OCI-LY7 (cell line): ENCODE results near the gene ST6GAL1. TPM values are rescaled to one million over a fixed set of nuclear protein-coding genes. Genes with fewer than 3 reads are reported as not detected.
"Not testable (repeated sequence)": the region's sequence is repeated elsewhere in the genome, so short reads cannot be mapped to it uniquely, and the experiment has no call there.

Experiments used
- BruUV-seq: library from RNA; stranded (reverse); fragments of 400-500 nt; replicated peaks from 2 replicates; lab custom pipeline; 2021; lab: Mats Ljungman, UMichigan
- CTCF ChIA-PET: fragments of 300-600 bp; sonication (Branson Sonifier 250); formaldehyde crosslinking; loops from one replicate; lab custom pipeline; 2022; ENCODE audit warnings: antibody characterized with exemption; ENCODE audit not compliant: unreplicated experiment; lab: Charles Lee
- POLR2A ChIA-PET: fragments of 300-600 bp; sonication (Branson Sonifier 250); formaldehyde crosslinking; loops from one replicate; lab custom pipeline; 2022; ENCODE audit warnings: antibody characterized with exemption; lab: Charles Lee
- DNase-seq: peaks from one replicate; pipeline ENCODE4 v3.0.0-alpha.2; 2015; ENCODE audit warnings: low spot score
- H2AFZ ChIP-seq: fragments of 200-600 bp; sonication (generic), shearing (Covaris generic); 2 replicates; pipeline ENCODE4 v1.6.1; 2014; ENCODE audit warnings: mild to moderate bottlenecking, antibody characterized with exemption, low read length, moderate library complexity
- H3K27ac ChIP-seq: fragments of 200-600 bp; sonication (generic); 2 replicates; pipeline ENCODE4 v1.5.1; 2014; ENCODE audit warnings: mixed run types, low read depth, mild to moderate bottlenecking, moderate library complexity, low read length, inconsistent platforms; ENCODE audit not compliant: poor library complexity, severe bottlenecking
- H3K36me3 ChIP-seq: fragments of 200-600 bp; sonication (generic); 2 replicates; pipeline ENCODE4 v1.6.1; 2014; ENCODE audit warnings: mild to moderate bottlenecking, antibody characterized with exemption, low read length, moderate library complexity, mixed read lengths; ENCODE audit not compliant: insufficient read depth
- H3K4me1 ChIP-seq: fragments of 200-600 bp; sonication (generic); 2 replicates; pipeline ENCODE4 v1.5.1; 2014; ENCODE audit warnings: mild to moderate bottlenecking, low read length; ENCODE audit not compliant: insufficient read depth, poor library complexity, severe bottlenecking
- H3K4me2 ChIP-seq: fragments of 200-600 bp; sonication (generic); 2 replicates; pipeline ENCODE4 v1.6.1; 2014; ENCODE audit warnings: mild to moderate bottlenecking, low read length
- H3K4me3 ChIP-seq: fragments of 200-600 bp; sonication (generic); 2 replicates; pipeline ENCODE4 v1.5.1; 2014; ENCODE audit warnings: mild to moderate bottlenecking, low read depth, low read length; ENCODE audit not compliant: poor library complexity, severe bottlenecking
- H3K79me2 ChIP-seq: fragments of 200-600 bp; sonication (generic); 2 replicates; pipeline ENCODE4 v1.6.1; 2016; ENCODE audit warnings: low read depth, mild to moderate bottlenecking, low read length, moderate library complexity, mixed read lengths; ENCODE audit not compliant: insufficient read depth
- H3K9me2 ChIP-seq: fragments of 200-600 bp; sonication (generic); 2 replicates; pipeline ENCODE4 v1.6.1; 2016; ENCODE audit warnings: mild to moderate bottlenecking, low read length, mixed read lengths; ENCODE audit not compliant: insufficient read depth
- H3K9me3 ChIP-seq: fragments of 200-600 bp; sonication (generic); 2 replicates; pipeline ENCODE4 v1.6.1; 2014; ENCODE audit warnings: mild to moderate bottlenecking, mixed run types, low read length, mixed read lengths
- H4K20me1 ChIP-seq: fragments of 200-600 bp; sonication (generic); 2 replicates; pipeline ENCODE4 v1.6.1; 2014; ENCODE audit warnings: mild to moderate bottlenecking, antibody characterized with exemption, low read length, moderate library complexity, mixed read lengths; ENCODE audit not compliant: insufficient read depth
- EZH2phosphoT487 ChIP-seq: fragments of 200-600 bp; sonication (generic); IDR thresholded peaks from 2 replicates; pipeline ENCODE4 v1.6.1; 2018; ENCODE audit warnings: low read depth, borderline replicate concordance, mild to moderate bottlenecking, mixed run types, antibody characterized with exemption, low read length, moderate library complexity, mixed read lengths
- intact Hi-C: fragments of 100-400 bp; cut with micrococcal nuclease; formaldehyde crosslinking; loops from one replicate; pipeline ENCODE4 v1.10.0; 2022; ENCODE audit not compliant: unreplicated experiment
- total RNA-seq, 2 experiments: library from RNA; depleted of rRNA in 1 of 2; stranded (reverse); fragments of >200 nt in 1 of 2; shearing (Covaris generic) in 1 of 2; gene quantifications; 2 replicates each; pipeline ENCODE4 v1.2.3, GENCODE V29; 2014 to 2022
- TF ChIP-seq, protein P1 (sequence below): fragments of 200-600 bp; sonication (generic); conservative IDR thresholded peaks from 2 replicates; pipeline ENCODE4 v1.5.1; 2014; ENCODE audit warnings: mild to moderate bottlenecking, antibody characterized with exemption, low read length, moderate library complexity, mixed read lengths

ST6GAL1 gene
- total RNA-seq, 2 experiments from 2014 or later: 192 to 375 TPM

DNA sequence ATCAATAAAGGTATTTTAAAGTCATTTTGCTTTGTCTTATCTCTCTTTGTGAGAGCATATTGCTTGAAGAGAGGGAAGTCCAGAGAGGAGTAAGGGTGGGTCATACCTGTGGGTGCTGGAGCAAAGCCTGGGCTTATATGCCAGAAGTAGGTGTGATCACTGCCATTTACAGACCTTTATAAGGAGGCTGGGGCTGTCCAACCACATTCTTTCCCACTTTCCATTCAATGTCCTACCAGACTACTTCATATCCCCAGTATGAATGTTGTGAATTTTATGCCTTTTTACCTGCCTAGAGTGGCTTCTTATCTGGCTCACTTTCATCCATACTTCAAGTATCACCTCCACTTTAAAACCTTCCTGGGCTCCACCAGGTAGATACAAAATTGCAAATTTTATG, 39.4 kb upstream of the ST6GAL1 start:
- POLR2A ChIA-PET: no interaction called here
- Histone ChIP-seq H3K9me2 (no peaks in the 10 kb centered on the region), H3K4me2 (no peak overlapping the region)

DNA sequence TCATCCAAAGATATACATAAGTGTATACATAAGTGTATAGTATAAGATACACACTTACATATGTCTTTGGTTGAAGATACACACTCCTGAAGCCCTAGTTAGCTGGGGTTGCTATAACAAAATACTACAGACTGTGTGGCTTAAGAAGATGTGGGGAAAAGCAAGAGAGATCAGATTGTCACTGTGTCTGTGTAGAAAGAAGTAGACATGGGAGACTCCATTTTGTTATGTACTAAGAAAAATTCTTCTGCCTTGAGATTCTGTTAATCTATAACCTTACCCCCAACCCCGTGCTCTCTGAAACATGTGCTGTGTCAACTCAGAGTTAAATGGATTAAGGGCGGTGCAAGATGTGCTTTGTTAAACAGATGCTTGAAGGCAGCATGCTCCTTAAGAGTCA, 37.3 kb upstream of the ST6GAL1 start:
- H3K36me3 ChIP-seq, H3K79me2 ChIP-seq, H3K4me1 ChIP-seq, CTCF ChIA-PET, H2AFZ ChIP-seq, H4K20me1 ChIP-seq, H3K27ac ChIP-seq, POLR2A ChIA-PET, H3K9me3 ChIP-seq, BruUV-seq, H3K9me2 ChIP-seq, H3K4me2 ChIP-seq, intact Hi-C loops, DNase-seq, H3K4me3 ChIP-seq: not testable (repeated sequence)

More for the DNA sequence above, 39.4 kb upstream of the ST6GAL1 start:
- Histone ChIP-seq H3K36me3 (no peaks in the 10 kb centered on the region), H3K79me2 (no peaks in the 10 kb centered on the region), H4K20me1 (no peaks in the 10 kb centered on the region), H3K9me3 (no peaks in the 10 kb centered on the region), H2AFZ (no peak overlapping the region), H3K27ac (no peak overlapping the region), H3K4me3 (no peak overlapping the region), H3K4me1 (no peaks in the 10 kb centered on the region)
- CTCF ChIA-PET: no interaction called here
- TF ChIP-seq, protein P1, sequence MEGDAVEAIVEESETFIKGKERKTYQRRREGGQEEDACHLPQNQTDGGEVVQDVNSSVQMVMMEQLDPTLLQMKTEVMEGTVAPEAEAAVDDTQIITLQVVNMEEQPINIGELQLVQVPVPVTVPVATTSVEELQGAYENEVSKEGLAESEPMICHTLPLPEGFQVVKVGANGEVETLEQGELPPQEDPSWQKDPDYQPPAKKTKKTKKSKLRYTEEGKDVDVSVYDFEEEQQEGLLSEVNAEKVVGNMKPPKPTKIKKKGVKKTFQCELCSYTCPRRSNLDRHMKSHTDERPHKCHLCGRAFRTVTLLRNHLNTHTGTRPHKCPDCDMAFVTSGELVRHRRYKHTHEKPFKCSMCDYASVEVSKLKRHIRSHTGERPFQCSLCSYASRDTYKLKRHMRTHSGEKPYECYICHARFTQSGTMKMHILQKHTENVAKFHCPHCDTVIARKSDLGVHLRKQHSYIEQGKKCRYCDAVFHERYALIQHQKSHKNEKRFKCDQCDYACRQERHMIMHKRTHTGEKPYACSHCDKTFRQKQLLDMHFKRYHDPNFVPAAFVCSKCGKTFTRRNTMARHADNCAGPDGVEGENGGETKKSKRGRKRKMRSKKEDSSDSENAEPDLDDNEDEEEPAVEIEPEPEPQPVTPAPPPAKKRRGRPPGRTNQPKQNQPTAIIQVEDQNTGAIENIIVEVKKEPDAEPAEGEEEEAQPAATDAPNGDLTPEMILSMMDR: no peak
- no peak for TF ChIP-seq EZH2phosphoT487
- intact Hi-C loops: no loop called here
- BruUV-seq: no TSS peak
- no peak for DNase-seq

GRCh38 chr3:186895406-186895805, 34.9 kb upstream of the ST6GAL1 start:
- ChIA-PET POLR2A (no interaction called here), CTCF (no interaction called here)
- H3K4me1 ChIP-seq: no peaks in the 10 kb centered on the region
- intact Hi-C loops: no loop called here
- no peak for TF ChIP-seq EZH2phosphoT487
- TF ChIP-seq, protein P1: no peak
- no peak overlapping the region for H3K4me2 ChIP-seq
- no peak overlapping the region for H3K27ac ChIP-seq
- DNase-seq: no peak
- no peaks in the 10 kb centered on the region for H3K9me3 ChIP-seq
- no peak overlapping the region for H2AFZ ChIP-seq
- no TSS peak for BruUV-seq
- H3K79me2 ChIP-seq: no peaks in the 10 kb centered on the region
- no peaks in the 10 kb centered on the region for H3K36me3 ChIP-seq
- no peaks in the 10 kb centered on the region for H3K9me2 ChIP-seq
- no peaks in the 10 kb centered on the region for H4K20me1 ChIP-seq
- H3K4me3 ChIP-seq: no peak overlapping the region
